Transverse colon (tissue), 4 donors: ENCODE measurements around the gene TBC1D2B.

ENCODE experiments used
- CTCF ChIP-seq, 5 experiments: fragments of 200-600 bp in 3 of 5; fragments of 450-650 bp in 2 of 5; sonication (generic) in 3 of 5; IDR thresholded peaks; 1 replicate in 2 of 5; 2 replicates in 3 of 5; pipeline ENCODE4 v1.5.1; 2016 to 2017; ENCODE audit warnings: antibody characterized with exemption in 5 of 5, inconsistent platforms in 3 of 5, mild to moderate bottlenecking in 2 of 5, moderate library complexity in 1 of 5
- POLR2AphosphoS5 ChIP-seq, 3 donors: sonication (generic); formaldehyde crosslinking; IDR thresholded peaks; one replicate each; pipeline ENCODE4 v1.6.1; 2016; ENCODE audit warnings: antibody characterized with exemption in 3 of 3

- no peak for TF ChIP-seq CTCF (IDR thresholded peaks at IDR 0.05)
- no peak for TF ChIP-seq POLR2AphosphoS5 (IDR thresholded peaks at IDR 0.05)
Measured at GRCh38 chr15:77982127-77982490, 95.4 kb downstream of the TBC1D2B start.
